SKM-1 treated with dmso at 0.1 percent for 144 hours (cell line): ENCODE results near the gene EPHB1.

Experiments used
- DNase-seq: peaks from one replicate; lab custom pipeline; 2025; ENCODE audit not compliant: unreplicated experiment; lab: John Stamatoyannopoulos, UW

The EPHB1 gene

DNA sequence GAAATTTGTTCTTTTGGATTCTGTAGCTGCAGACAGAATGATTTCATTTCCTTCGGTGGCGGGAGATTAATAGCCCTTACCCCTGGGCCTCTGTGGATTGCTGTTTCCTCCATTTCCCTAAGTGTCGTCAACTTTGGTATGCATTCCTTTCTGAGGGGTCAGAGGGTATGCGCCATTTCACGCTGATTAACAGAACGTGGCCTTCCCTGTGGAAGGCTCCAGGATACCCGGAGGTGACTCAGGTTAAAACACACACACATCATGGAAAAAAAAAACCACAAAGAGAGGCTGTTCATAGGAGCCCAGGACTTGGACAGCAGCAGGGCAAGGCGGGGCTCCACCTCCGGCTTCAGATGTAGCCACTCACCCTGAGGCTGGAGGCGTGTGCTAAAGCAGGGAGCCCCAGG, 51.9 kb downstream of the EPHB1 start:
- no peak for DNase-seq

DNA sequence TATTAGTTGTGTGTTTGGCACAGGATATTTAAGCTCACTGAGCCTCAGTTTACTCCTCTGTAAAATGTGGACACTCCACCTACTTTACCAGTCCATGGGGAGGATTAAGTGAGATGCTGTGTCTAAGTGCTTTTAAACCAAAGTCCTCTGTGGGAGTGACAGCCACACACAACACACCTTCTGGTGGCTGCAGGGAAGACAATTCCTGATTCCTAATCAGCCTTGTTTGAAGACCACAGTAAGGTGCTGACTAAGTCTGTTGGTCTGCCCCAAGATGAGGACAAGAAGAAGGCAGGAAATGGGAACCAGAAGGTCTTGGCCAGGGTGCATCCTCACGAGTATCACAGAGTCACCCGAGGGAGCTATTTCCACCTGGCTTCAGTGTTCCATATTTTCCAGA, 52.3 kb downstream of the EPHB1 start:
- DNase-seq, result no peak

DNA sequence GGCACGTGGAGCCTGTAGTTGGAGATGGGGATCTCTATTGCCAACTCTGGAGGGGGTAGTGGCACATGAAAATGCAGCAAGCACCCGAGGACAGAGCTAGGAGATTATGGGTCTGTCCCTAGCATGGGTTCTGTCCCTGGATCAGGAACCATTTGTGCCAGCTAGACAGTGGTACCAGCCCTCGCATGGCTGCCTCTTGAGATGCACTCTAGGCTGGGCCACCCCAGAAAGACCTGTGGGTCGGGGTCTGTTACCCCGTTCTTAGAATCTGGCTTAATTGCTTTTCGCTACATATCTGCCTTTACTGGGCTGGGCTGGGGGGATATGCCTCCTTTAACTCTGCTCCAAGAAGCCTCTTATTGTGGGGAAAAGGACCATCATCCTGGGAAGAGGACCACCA, 54.5 kb downstream of the EPHB1 start:
- no peak for DNase-seq

DNA sequence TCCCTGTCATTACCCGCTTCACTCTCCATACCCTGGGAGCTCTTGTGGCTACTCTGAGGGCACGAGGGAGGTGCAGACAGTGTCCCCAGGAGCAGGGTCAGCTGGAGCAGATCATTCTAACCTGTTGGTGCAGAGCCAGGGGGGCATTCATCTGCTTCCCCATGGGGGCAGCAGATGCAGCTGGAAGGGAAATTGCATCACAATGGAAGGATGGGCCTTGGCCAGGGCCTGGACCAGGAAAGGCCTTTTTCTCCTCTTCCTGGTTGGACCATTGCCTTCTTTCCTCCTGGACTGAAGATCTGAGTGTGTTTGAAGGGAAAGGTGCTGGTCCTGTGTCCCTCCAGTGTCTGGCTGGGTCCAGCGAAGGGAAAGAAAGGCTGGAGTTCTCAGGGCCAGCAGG, 55.7 kb downstream of the EPHB1 start:
- no peak for DNase-seq

DNA sequence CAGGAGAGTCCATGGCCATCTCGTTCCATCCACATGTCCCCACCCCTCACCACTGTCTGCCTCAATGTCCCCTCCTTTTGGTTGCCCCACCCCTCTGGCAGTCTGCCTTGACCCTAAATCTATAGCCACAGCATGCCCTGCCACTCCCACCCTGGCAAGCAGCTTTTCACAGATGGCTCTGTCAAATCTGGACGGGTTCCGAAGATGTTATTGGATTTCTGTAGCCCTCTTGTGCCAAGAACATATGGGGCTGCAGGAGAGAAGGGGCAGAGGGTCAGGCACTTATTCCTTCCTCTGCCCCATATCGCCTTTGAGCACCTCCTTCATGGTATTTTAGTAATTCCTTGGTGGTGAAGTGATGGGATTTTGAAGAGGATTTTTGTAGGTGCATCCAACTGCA, 57.1 kb downstream of the EPHB1 start:
- no peak for DNase-seq

DNA sequence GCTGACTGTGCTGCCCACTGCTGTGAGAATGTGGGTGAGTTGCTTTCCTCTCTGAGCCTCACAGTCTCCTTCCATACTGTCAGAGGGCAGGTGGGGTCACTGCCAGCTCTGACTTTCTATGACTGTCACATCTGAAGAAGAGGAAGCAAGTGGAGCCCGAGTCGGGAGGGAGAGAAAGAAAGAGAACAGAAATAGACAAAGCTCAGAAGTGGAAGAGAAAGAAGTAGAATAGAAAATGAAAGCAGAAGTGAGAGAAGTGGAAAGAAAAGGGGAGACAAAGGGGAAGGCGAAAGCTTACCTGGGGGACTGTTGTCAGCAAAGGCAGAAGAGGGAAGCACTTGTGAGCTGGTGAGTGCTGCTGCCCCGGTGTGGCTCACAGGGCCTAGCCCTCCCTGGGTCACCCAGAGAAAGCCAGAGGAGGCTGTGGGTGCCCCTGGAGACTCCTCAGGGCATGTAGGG, 57.9 kb downstream of the EPHB1 start:
- peak; percentile 85 for DNase-seq

DNA sequence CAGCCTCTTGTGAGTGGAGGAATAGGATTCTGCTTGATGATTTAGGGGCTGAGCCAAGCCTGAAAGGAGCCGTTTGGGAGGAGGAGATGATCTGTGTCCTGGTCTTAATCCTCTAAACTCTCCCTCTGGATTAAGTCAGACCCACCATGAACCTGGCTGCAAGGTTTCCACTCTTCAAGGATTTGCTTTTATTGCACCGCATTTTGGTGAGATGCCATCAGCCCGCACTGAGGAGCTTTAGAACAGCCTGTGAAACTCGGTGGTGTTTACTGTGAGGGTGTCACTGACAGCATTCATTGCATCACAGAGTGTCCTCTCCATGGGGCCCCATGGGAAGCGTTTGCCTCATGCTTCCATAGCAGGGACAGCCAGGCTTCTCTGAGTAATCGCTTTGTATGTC, 59.2 kb downstream of the EPHB1 start:
- DNase-seq, result no peak

DNA sequence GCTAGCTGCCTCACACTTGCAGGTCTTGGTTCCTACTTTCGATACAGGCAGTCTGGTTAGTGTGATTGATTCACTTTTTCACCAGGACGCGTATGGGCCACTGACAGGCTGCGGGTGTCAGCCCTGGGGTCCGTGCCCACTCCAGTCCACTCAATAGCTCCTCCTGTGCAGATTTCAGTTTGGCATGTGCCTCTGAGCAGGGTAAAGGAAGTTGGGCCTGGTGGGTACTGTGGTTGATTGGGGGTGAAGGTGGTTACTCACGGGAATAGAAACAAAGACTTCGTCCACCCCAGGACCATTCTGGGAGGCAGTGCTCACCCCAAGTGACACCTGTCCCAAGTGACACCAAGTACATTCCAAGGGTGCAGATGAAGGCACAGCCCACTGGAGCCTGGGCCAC, 62.3 kb downstream of the EPHB1 start:
- DNase-seq, result no peak

DNA sequence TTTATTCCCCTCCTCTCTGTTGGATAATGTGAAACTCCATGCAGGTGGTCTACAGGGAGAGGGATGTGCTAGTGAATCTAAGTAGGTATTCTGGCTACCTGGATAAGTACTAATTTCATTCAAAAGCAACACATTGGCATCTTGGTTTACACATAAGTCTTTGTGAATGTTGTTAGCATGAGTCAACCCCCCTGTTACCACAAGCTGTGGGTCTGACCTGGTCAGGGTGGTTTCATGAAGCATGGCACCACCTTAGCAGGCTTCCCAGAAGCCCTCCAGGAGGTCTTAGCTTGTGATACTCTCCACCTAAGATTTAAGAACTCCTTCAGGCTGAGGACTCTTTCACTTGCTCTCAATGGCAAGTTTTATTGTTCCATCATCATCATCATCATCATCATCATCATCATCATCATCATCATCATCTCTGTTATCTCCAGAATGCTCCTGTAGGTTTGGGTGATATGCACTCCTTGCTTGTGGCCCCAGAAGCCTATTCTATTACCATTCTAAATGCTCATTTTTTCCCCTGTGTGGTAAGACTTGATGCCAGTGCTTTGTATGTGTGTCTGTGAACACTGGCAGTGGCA, 62.8 kb downstream of the EPHB1 start:
- no peak for DNase-seq

DNA sequence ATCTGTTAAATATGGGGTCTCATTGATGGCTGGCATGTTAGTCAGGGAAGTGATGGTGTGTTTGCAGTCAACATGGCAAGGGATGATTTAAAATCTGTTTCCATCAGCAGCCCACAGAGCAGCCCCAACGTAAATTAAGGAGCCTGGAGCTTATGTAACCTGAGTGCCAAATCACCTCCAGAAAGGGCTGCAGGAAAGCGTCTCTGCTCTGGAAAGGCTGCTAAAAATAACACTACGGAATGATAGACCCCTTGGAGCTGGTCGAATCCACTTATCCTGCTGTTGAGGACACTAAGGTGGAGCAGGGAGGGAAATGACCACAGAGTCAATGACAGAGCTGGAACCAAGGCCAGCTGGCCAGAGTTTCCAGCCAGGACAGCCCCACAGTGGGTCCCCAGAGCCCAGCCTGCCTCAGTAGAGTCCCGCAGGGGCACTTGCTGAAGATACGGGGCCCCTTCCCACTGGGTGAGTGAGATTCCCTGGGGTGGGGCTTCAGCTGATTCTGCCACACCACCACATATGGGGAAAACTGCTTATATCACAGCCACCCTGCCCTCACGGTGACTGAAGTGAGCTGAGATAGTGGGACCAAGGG, 63.5 kb downstream of the EPHB1 start:
- no peak for DNase-seq

DNA sequence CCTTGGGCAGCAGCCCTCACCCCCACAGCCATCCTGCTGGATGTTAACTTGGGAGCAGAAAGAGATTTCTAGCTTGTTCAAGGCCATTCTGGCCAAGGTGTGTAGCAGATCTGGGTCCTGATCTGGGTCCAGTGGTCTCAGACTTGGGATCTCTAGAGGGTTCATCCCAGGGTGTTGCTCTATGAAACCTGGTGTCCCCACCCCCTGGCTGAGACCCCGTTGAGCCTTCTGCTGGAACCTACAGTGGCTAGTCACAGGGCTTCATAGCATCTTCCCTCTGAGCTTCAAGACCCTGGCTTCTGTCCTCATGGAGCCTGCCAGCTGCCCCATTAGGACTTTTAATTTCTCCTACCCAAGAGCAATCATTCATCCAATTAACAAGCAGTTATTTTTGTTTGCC, 64.3 kb downstream of the EPHB1 start:
- DNase-seq, result no peak

DNA sequence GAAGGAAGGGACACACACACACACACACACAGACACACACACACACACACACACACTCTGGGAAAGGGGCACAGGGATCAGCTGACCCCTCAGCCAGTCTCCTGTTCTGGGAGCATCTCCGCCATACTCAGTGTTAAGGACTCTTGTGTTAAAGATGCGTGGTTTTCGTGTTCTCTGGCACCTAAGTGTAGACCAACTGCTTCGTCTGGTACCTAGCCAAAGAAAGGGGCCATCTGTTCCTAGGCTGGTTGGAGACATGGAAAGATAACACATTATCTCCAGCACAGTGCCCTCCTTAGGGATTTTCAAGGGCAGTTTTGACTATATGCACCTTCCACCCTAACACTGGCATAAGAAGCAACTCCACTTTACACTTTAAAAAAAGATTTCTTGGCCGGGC, 65.1 kb downstream of the EPHB1 start:
- DNase-seq, result no peak

DNA sequence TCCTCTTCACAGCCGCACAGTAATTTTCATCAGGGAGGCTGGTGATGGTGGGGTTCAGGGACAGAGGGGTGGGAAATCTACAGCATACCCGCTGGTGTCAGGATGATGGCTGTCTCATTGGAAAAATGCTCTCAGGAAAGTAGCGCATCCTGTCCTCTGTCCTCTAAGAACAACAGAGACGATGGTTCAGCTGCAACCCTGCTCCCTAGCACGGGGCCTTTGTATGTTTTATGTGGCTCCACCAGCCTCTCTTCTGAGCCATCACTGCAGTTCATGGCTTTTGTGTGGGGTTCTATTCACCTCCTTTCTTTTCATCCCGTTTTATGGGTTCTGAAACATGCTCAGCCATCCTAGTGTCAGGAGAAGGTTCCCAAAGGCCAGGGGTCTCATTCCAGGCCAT, 68.9 kb downstream of the EPHB1 start:
- no peak for DNase-seq

DNA sequence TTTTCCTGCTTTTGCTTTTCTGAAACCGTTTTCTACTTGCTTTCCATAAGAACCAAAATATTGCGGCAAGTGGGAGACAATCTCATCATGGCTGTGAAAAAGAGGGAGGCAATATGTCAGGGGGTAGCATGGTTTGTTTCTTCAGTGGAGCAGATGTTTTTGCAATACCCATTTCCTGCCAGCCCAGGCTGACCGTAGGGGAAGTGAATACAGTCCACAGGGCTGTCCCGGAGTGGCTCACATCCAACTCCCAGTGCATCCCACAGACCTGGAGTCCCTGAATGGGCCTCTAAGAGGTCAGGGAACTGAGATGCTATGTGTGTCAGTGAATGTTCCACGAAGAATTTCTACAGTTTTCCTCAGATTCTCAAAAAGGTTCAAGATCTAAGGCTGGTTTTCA, 69.6 kb downstream of the EPHB1 start:
- peak; percentile 69 for DNase-seq

DNA sequence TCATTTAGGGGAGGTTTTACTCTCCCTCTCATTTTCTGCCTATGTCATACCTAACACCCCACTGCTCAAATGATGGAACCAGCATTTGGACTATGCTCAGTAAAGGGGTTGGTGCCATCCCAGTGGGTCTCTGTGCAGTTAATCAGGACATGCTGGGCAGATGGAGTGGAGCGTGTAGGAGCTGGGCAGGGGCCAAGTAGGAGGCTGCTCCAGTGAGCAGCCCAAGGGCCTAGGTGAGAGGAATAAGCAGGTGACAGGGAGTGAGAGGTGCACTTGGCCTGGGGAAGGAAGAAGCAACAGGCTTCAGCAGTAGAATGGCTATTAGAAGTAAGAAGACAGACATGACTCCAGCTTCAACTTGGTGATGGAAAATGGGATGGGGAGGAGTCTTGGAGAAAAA, 72.2 kb downstream of the EPHB1 start:
- no peak for DNase-seq

DNA sequence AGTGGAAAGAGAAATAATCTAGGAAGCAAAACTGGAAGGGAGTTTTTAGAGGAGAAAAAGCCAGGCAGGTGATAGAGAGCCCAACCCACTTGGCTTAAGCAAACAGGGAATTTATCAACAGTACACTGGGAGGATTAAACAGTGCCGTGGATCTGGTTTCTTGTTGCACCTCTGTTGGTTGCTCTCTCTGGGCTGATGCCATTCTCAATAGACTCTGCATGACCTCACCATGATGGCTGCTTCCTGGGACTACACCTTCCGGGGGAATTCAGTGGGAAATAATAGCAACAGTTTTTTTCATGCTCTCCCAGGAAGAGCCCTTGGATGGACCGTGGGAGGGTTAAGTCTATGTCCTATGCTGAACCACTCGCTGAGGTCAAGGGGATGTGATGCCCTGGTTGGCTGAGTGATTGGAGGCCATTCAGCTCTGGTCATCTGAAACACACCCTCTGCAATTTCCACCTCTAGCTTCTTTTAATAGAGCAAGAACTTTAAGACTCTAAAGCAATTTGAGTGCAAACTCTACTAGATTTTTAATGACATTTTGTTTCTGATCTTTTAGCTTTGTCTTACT, 74.2 kb downstream of the EPHB1 start:
- no peak for DNase-seq

DNA sequence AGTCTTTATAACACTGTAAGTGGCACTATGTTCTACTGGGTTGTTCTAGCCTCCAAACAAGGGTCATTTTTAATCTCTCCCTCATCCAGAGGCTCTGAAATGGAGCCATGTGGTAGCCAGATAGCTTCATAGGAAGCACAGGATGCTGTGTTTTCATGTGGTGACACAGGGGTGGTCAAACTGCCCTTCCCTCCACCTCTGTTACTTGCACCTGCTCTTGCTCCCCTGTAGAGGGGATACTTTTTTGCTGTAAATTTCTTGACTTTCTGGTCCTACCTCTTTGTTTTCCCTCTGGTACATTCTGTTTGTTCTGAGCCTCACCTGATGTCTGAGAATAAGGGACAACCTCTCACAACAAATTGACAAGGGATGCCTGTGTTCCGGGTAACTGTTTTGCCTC, 76.8 kb downstream of the EPHB1 start:
- DNase-seq, result no peak

DNA sequence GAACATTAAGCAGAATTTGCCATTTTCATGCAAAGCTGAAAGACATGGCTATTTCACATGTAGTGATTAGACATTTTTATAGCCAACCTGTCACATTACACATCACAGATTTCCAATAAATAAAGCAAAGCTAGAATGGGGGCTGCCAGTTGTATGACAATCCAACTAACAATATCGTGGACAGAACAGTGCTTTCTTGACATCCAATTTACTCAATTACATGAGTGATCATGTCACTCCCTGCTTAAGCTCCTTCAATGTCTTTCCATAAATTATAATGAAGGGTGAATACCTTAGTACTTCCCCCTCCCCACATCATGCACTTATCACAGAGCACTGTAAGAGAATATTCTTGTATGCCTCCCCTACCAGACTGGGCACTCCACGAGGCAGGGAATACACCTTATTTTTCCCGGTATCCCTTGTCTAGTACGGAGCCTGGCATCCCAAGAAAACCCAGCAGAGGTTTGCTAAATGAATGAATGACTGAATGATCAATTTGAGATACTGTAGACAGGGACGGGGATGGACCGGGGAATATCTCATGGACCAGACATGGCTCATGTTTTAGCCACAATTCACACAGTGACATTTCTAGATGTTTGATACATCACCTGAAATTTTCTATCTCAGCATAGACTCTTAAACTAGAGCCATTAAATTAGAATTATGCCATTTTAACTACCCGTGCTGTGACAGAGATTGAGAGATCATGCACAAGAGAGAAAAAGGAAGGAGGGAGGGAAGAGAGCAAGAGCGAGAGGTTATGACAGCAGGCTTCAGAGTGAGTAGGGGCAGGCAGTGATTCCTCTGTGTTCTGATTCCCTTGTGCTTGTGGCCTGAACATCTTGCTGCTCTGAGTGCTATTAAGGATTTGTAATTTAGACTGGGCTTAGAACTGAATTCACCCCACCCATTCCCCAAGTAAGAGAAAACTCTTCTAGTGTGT, 77.7 kb downstream of the EPHB1 start:
- no peak for DNase-seq

DNA sequence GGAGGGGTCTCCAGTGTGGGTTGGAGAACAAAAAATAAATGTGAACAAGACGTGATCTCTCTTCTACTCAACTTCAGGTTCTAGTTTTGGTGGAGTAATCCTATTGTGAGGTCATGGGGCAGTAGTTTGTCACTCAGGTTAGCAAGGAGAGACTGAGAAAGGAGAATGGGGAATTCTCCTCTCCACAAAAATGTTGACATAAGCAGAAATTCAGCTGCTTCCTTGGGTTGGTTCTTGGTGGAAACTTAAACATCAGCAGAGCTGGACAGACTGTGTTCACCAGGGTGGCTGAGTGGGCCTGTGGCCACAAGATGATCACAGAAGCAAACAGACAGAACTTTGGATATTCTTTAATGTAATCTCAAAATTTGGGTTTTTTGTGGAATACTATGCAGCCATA, 78.7 kb downstream of the EPHB1 start:
- no peak for DNase-seq

DNA sequence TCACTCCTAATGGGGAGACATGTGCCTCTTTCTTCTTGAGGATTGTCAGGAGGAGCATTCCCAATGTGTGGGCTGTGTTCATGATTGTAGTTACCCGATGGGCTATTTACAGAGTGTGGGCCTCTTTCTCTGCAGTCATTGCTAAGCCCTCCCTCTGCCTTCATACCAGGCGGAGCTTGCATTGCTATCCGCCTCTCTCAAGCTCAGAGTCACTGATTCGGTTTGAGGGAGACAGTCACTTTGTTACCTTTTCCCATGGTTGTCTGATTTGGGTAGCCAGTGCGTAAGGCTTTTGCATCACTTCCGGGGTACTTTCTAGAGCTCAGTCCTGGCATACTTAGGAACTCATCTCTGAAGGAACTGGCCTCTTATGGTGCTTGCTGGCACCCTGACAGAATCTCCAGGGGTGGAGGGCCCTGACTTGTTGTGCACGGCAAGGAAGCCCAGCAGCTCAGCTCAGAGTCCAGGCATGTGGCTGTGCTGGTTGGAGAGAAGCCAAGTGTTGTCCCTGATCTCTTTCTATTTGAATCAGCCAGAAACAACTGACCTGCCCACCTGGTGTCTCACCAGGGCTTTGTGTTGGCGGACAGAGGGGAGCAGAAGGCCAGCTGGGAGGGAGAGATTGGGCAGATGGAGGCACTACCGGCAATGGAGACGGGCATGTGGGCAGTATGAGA, 79.8 kb downstream of the EPHB1 start:
- no peak for DNase-seq

DNA sequence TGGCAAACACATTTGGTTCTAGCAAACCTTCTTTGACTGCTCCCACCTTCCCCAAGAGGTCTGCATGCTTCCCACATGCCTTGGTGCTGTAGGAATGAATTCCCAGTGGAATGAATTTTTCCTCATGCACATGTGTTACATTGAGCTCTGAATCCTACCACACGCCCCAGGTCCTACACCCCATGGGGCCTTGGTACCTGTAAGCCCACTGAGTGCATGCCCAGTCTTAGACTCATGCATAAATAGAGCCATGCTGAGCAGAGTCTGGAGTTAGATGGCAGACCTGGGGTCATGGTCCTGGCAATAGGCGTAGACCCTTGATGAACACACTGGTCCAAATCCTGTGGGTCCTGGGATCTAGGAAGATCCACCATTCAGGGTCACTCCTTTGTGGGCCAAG, 81.8 kb downstream of the EPHB1 start:
- no peak for DNase-seq
